ENCODE measurements around the gene KMO. TPM values are rescaled to one million over a fixed set of nuclear protein-coding genes. Genes with fewer than 3 reads are reported as not detected.

KMO gene
- total and polyA plus RNA-seq, 3 experiments from 2014 or later, result 0.06 to 1.4 (median 0.60) TPM

GRCh38 chr1:241624935-241625334 lies 92.8 kb downstream of the KMO start:
- POLR2A ChIA-PET, result no interaction called here
- peaks cover 13 to 18% (median 14%) of the 10 kb centered on the region in 3 donors for H3K4me1 Mint-ChIP-seq
- H3K27ac Mint-ChIP-seq, result no peak overlapping the region

GRCh38 chr1:241627453-241628259 lies 95.5 kb downstream of the KMO start:
- Histone ChIP-seq H3K27me3 (ENCODE audit: insufficient read depth, low read length, poor library complexity, severe bottlenecking) (no peaks in the 10 kb centered on the region), H3K4me1 (ENCODE audit: insufficient read depth, low read length) (peaks cover 11% of the 10 kb centered on the region), H3K9me3 (ENCODE audit: low read length) (no peaks in the 10 kb centered on the region), H3K36me3 (ENCODE audit: insufficient read depth, low read length) (no peaks in the 10 kb centered on the region), H3K4me3 (ENCODE audit: low read length) (peak overlapping the region; percentile 51), H3K27ac (ENCODE audit: low read depth, low read length) (no peak overlapping the region)
- Mint-ChIP-seq H3K36me3 (peaks cover 0 to 3% (median 2%) of the 10 kb centered on the region in 3 donors), H3K27ac (peak overlapping the region; percentile 4 to 93 (median 75)), H3K27me3 (no peaks in the 10 kb centered on the region), H3K4me1 (peaks cover 14 to 18% (median 15%) of the 10 kb centered on the region in 3 donors), H3K9me3 (no peaks in the 10 kb centered on the region), H3K4me3 (peak overlapping the region in 6 of 7 donors; percentile 68 to 79 (median 75))
- peak in 3 of 5 donors; percentile 50 to 70 (median 53) for DNase-seq
- CTCF ChIA-PET, result interaction anchor here (0.8 to 2.4 kb wide), 6 partner anchors 11 to 211 kb away, joined by 3 to 18 read pairs (median 4); partner anchors contain the start of genes CHML and OPN3
- POLR2A ChIA-PET, result no interaction called here

More at GRCh38 chr1:241624935-241625334, 92.8 kb downstream of the KMO start:
- Histone ChIP-seq H3K36me3 (ENCODE audit: insufficient read depth, low read length) (no peaks in the 10 kb centered on the region), H3K27ac (ENCODE audit: low read depth, low read length) (no peak overlapping the region), H3K4me3 (ENCODE audit: low read length) (no peak overlapping the region), H3K27me3 (ENCODE audit: insufficient read depth, low read length, poor library complexity, severe bottlenecking) (no peaks in the 10 kb centered on the region), H3K9me3 (ENCODE audit: low read length) (no peaks in the 10 kb centered on the region), H3K4me1 (ENCODE audit: insufficient read depth, low read length) (peaks cover 11% of the 10 kb centered on the region)
- Mint-ChIP-seq H3K9me3 (no peaks in the 10 kb centered on the region), H3K4me3 (no peak overlapping the region), H3K36me3 (no peaks in the 10 kb centered on the region), H3K27me3 (no peaks in the 10 kb centered on the region)
- no peak for DNase-seq
- CTCF ChIA-PET, result no interaction called here

GRCh38 chr1:241630005-241630404 lies 97.8 kb downstream of the KMO start:
- Mint-ChIP-seq H3K4me3 (no peak overlapping the region), H3K36me3 (peaks cover 4 to 14% (median 9%) of the 10 kb centered on the region in 3 donors), H3K27me3 (no peaks in the 10 kb centered on the region), H3K9me3 (no peaks in the 10 kb centered on the region), H3K4me1 (peaks cover 15 to 24% (median 17%) of the 10 kb centered on the region in 3 donors), H3K27ac (no peak overlapping the region)
- no peak overlapping the region for H3K27ac ChIP-seq (ENCODE audit: low read depth, low read length)
- H3K36me3 ChIP-seq (ENCODE audit: insufficient read depth, low read length), result no peaks in the 10 kb centered on the region
- H3K4me1 ChIP-seq (ENCODE audit: insufficient read depth, low read length), result peaks cover 11% of the 10 kb centered on the region
- H3K27me3 ChIP-seq (ENCODE audit: insufficient read depth, low read length, poor library complexity, severe bottlenecking), result no peaks in the 10 kb centered on the region
- ChIA-PET CTCF (interaction anchor here (1.3 kb wide), 1 partner anchor 19 kb away, joined by 4 read pairs; no protein-coding TSS in a partner anchor), POLR2A (no interaction called here)
- no peak for DNase-seq
- H3K9me3 ChIP-seq (ENCODE audit: low read length), result no peaks in the 10 kb centered on the region
- H3K4me3 ChIP-seq (ENCODE audit: low read length), result no peak overlapping the region

DNA sequence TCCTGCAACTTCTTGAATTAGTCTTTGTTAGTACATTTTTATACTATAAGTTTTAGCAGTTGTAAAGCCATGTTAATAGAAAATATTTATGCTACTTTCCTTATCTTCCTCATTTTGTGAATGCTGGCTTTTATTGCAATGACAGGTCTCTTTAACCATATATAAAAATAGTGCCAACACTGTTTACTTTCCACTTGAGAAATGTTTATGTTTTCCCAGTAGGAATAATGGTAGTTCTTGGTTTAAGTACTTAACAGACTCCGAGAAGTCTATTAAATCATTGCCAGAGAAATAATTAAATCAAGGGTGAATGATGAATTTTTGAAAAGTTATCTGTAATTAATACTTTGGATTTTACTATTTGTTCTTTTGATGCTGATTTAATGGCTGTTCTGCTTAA lies 98.3 kb downstream of the KMO start:
- no peaks in the 10 kb centered on the region for H3K9me3 Mint-ChIP-seq
- CTCF ChIA-PET, result interaction anchor here (1.3 kb wide), 1 partner anchor 20 kb away, joined by 4 read pairs; no protein-coding TSS in a partner anchor

DNA sequence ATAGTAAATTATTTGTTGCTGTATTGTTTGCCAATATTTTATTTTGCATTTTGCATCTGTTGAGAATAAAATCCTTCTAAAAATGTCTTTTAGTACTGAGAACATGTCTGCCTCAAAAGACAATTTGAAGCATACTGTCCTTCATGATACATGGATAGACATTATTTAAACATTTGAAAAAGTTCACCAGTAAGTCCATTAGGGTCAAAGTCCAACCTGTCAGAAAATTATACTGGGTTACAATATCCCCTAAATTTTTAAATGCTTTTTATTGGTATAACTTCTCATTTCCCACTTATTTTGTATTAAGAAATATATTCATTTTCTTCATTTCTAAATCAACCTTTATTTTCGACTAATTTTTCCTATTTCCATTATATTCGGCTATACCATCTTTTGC lies 98.7 kb downstream of the KMO start:
- Mint-ChIP-seq H3K4me1 (peaks cover 17 to 32% (median 18%) of the 10 kb centered on the region in 3 donors), H3K4me3 (no peak overlapping the region), H3K27me3 (no peaks in the 10 kb centered on the region), H3K9me3 (no peaks in the 10 kb centered on the region), H3K27ac (no peak overlapping the region), H3K36me3 (peaks cover 7 to 20% (median 11%) of the 10 kb centered on the region in 3 donors)
- Histone ChIP-seq H3K4me3 (ENCODE audit: low read length) (no peak overlapping the region), H3K27me3 (ENCODE audit: insufficient read depth, low read length, poor library complexity, severe bottlenecking) (no peaks in the 10 kb centered on the region), H3K27ac (ENCODE audit: low read depth, low read length) (no peak overlapping the region), H3K9me3 (ENCODE audit: low read length) (no peaks in the 10 kb centered on the region), H3K4me1 (ENCODE audit: insufficient read depth, low read length) (peaks cover 11% of the 10 kb centered on the region), H3K36me3 (ENCODE audit: insufficient read depth, low read length) (no peaks in the 10 kb centered on the region)
- ChIA-PET CTCF (no interaction called here), POLR2A (no interaction called here)
- DNase-seq, result no peak

More for the DNA sequence above, 98.3 kb downstream of the KMO start:
- Mint-ChIP-seq H3K4me1 (peaks cover 17 to 29% (median 17%) of the 10 kb centered on the region in 3 donors), H3K36me3 (peaks cover 7 to 18% (median 11%) of the 10 kb centered on the region in 3 donors), H3K4me3 (no peak overlapping the region), H3K27ac (no peak overlapping the region), H3K27me3 (no peaks in the 10 kb centered on the region)
- no peaks in the 10 kb centered on the region for H3K36me3 ChIP-seq (ENCODE audit: insufficient read depth, low read length)
- H3K9me3 ChIP-seq (ENCODE audit: low read length), result no peaks in the 10 kb centered on the region
- DNase-seq, result no peak
- no peaks in the 10 kb centered on the region for H3K27me3 ChIP-seq (ENCODE audit: insufficient read depth, low read length, poor library complexity, severe bottlenecking)
- peaks cover 11% of the 10 kb centered on the region for H3K4me1 ChIP-seq (ENCODE audit: insufficient read depth, low read length)
- POLR2A ChIA-PET, result no interaction called here
- H3K27ac ChIP-seq (ENCODE audit: low read depth, low read length), result no peak overlapping the region
- no peak overlapping the region for H3K4me3 ChIP-seq (ENCODE audit: low read length)

GRCh38 chr1:241631674-241632073 lies 99.5 kb downstream of the KMO start:
- peaks cover 17% of the 10 kb centered on the region for H3K4me1 ChIP-seq (ENCODE audit: insufficient read depth, low read length)
- no peak overlapping the region for H3K4me3 Mint-ChIP-seq
- no peaks in the 10 kb centered on the region for H3K27me3 ChIP-seq (ENCODE audit: insufficient read depth, low read length, poor library complexity, severe bottlenecking)
- no peaks in the 10 kb centered on the region for H3K9me3 ChIP-seq (ENCODE audit: low read length)
- peaks cover 20 to 37% (median 22%) of the 10 kb centered on the region in 3 donors for H3K4me1 Mint-ChIP-seq
- DNase-seq, result peak in 1 of 5 donors; percentile 18
- peaks cover 7 to 20% (median 11%) of the 10 kb centered on the region in 3 donors for H3K36me3 Mint-ChIP-seq
- no peaks in the 10 kb centered on the region for H3K36me3 ChIP-seq (ENCODE audit: insufficient read depth, low read length)
- H3K27ac Mint-ChIP-seq, result no peak overlapping the region
- H3K4me3 ChIP-seq (ENCODE audit: low read length), result no peak overlapping the region
- H3K27ac ChIP-seq (ENCODE audit: low read depth, low read length), result no peak overlapping the region
- no peaks in the 10 kb centered on the region for H3K27me3 Mint-ChIP-seq
- ChIA-PET CTCF (no interaction called here), POLR2A (no interaction called here)
- no peaks in the 10 kb centered on the region for H3K9me3 Mint-ChIP-seq

DNA sequence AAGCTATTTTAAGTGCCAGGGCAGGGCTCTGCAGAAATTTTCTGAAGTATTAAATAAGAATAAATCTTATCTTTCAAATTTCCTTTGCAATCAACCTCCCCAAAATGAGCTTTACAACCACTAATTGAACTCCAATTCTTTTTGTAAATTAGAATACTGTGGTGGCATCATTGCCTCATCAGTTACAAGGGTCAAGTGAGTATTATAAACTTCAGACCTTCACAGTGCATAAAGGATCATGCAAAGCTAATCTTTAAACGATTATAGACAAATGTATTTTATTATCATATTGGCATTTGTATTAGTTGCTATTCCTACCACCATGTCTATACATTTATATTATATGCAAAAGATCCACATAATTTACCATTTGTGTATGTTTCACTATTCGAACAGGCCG lies 100.8 kb downstream of the KMO start:
- Histone ChIP-seq H3K27ac (ENCODE audit: low read depth, low read length) (no peak overlapping the region), H3K9me3 (ENCODE audit: low read length) (no peaks in the 10 kb centered on the region), H3K4me1 (ENCODE audit: insufficient read depth, low read length) (peaks cover 21% of the 10 kb centered on the region), H3K4me3 (ENCODE audit: low read length) (no peak overlapping the region), H3K27me3 (ENCODE audit: insufficient read depth, low read length, poor library complexity, severe bottlenecking) (no peaks in the 10 kb centered on the region), H3K36me3 (ENCODE audit: insufficient read depth, low read length) (no peaks in the 10 kb centered on the region)
- Mint-ChIP-seq H3K36me3 (peaks cover 7 to 20% (median 11%) of the 10 kb centered on the region in 3 donors), H3K27ac (no peak overlapping the region), H3K4me3 (no peak overlapping the region), H3K4me1 (peaks cover 25 to 41% (median 27%) of the 10 kb centered on the region in 3 donors), H3K9me3 (no peaks in the 10 kb centered on the region), H3K27me3 (no peaks in the 10 kb centered on the region)
- ChIA-PET POLR2A (no interaction called here), CTCF (no interaction called here)
- no peak for DNase-seq

GRCh38 chr1:241635556-241636152 lies 103.5 kb downstream of the KMO start:
- H3K4me1 ChIP-seq (ENCODE audit: insufficient read depth, low read length), result peaks cover 30% of the 10 kb centered on the region
- no peak for DNase-seq
- ChIA-PET CTCF (no interaction called here), POLR2A (no interaction called here)
- peaks cover 7 to 20% (median 11%) of the 10 kb centered on the region in 3 donors for H3K36me3 Mint-ChIP-seq
- no peak overlapping the region for H3K27ac ChIP-seq (ENCODE audit: low read depth, low read length)
- H3K4me3 Mint-ChIP-seq, result no peak overlapping the region
- H3K4me3 ChIP-seq (ENCODE audit: low read length), result no peak overlapping the region
- no peaks in the 10 kb centered on the region for H3K36me3 ChIP-seq (ENCODE audit: insufficient read depth, low read length)
- no peak overlapping the region for H3K27ac Mint-ChIP-seq
- no peaks in the 10 kb centered on the region for H3K9me3 Mint-ChIP-seq
- H3K9me3 ChIP-seq (ENCODE audit: low read length), result no peaks in the 10 kb centered on the region
- H3K27me3 Mint-ChIP-seq, result no peaks in the 10 kb centered on the region
- no peaks in the 10 kb centered on the region for H3K27me3 ChIP-seq (ENCODE audit: insufficient read depth, low read length, poor library complexity, severe bottlenecking)
- H3K4me1 Mint-ChIP-seq, result peaks cover 31 to 47% (median 37%) of the 10 kb centered on the region in 3 donors
